NCI-H1436 (cell line): ENCODE data around the gene ATP13A5.

Experiments used
- DNase-seq: peaks from one replicate; lab custom pipeline; 2025; lab: John Stamatoyannopoulos, UW

The ATP13A5 gene

DNA sequence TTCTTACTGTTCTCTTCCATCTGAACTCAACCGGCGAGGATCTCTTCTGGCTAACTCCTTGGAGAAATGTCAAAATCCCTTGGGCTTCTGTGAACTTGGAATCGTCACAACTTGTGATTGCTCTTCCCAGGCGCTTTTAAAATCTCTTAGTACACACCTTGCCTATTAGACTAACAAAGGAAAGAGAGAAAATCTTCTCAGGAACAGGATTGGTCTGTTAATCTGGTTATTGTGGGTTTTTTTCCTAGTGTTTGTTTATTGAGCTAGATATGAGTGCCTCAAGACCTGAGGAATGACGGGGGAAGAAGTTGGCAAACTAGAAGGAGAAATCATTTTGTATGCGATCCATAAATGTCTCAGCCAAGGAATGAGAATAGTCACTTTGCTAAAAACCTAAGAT lies at the start of gene ATP13A5:
Gene ATP13A5 (minus strand): TSS at position 48 of the 400 bp plus-strand sequence. CDS start 28 bp downstream, at position 20.
- no peak for DNase-seq

GRCh38 chr3:193418576-193419373 lies 40.2 kb upstream of the ATP13A5 start:
- no peak for DNase-seq

GRCh38 chr3:193416629-193417028 lies 38.1 kb upstream of the ATP13A5 start:
- DNase-seq, result no peak

GRCh38 chr3:193407688-193408087 lies 29.1 kb upstream of the ATP13A5 start:
- no peak for DNase-seq

DNA sequence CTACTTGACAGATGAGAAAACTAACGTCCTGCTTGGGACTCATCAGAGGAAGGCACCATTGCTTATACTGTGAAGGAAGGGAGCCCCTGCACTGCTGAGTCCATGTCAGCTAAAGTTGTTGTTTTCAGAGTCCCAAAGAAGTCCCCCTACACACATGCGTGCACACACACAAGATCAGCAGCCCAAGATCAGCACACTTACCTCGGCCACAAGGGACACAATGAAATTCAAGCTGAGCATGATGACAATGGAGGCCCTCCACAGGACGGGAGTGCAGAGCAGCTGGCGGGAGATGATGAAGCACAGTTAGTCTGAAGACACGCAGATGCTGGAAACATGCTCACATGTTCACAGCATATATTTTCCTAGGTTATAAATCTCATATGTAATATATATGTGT lies 28.6 kb upstream of the ATP13A5 start:
- DNase-seq, result peak; percentile 13

GRCh38 chr3:193403307-193403706 lies 24.8 kb upstream of the ATP13A5 start:
- no peak for DNase-seq

GRCh38 chr3:193400304-193400703 lies 21.8 kb upstream of the ATP13A5 start:
- no peak for DNase-seq

DNA sequence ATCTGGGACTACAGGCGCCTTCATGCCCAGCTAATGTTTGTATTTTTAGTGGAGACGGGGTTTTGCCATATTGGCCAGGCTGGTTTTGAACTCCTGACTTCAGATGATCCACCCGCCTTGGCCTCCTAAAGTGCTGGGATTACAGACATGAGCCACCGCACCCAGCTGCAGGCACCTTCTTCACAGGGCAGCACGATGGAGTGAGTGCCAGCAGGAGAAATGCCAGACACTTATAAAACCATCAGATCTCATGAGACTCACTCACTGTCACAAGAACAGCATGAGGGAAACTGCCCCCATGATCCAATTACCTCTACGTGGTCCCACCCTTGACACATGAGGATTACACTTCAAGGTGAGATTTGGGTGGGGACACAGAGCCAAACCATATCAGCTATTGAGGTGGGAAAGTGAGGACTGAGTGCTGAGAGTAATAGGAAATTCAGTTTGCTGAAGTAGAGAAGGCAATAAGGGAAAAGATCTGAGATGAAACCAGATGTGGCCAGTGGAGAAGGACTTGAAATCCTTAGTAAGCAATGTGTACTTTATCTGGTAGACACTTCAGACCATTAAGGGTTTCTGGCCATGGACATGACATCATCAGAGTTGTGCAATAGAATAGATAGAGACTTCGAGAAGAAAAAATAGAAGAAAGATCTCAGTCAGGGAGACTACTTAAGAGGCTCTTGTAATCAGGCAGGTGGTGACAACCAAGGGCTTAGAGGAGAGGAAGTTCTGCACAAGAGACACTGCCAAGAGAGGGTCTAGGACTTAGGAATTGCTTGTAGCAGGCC lies 18.1 kb upstream of the ATP13A5 start:
- no peak for DNase-seq

DNA sequence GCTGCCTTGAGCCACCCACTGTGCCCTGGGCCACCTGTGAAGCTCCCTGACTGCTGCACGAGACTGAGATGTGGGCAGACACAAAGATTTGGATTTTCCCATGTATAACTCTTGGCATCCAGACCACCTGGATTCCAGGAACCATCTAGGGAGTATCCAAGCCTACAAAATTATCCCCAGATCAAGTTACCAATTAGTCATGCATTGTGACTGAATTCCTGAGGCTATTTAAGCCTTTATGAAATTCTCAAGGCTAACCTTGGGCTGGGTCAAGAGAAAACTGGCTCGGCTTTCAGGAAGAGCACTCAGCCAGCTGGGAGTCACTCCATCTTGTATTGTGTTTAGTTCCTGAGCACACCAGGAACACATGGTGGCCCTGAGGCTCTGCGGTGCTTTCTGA lies 13.3 kb upstream of the ATP13A5 start:
- no peak for DNase-seq

- DNase-seq, result peak; percentile 72
These were observed 10.8 kb upstream of the ATP13A5 start for GRCh38 chr3:193389335-193389734.

DNA sequence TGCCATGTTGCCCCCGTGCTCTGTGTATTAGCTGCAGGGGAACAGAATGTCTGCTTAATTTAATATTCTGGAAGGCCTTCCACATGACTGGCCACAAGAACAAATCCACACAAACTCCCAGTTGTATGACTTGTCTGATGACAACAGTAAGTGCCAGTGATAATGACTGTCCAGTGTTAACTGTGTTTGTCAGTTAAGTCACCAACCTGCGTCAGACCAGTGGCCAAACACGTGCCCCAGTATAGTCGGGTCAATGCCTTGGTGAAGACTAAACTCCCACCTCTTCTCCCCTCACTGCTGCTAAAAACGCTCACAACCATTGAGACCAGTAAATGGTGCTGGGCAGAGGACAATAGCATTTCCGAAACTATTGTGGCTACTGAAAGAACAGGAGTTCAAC lies 9.8 kb upstream of the ATP13A5 start:
- DNase-seq, result no peak

GRCh38 chr3:193387596-193387995 lies 9.0 kb upstream of the ATP13A5 start:
- DNase-seq, result no peak

DNA sequence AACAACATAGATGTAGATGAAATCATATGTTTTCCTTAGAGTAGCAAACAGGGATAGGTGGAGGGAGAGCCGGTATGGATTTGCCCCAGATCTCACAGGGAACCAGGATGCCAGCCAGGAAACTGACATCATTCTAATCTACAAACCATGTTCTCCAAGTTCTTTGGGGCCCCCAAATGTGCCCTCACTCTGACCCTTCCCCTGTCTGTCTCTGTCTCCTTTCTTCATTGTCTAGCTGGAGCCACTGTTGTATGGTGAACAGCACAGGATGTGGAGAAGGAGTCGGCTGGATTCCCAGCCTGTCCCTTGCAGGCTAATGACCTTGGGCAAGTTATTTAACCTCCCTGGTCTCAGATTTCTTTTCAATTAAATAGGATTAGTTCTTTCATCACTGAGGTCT lies 962 bp downstream of the ATP13A5 start:
- DNase-seq, result no peak

- no peak for DNase-seq
These were observed 2.9 kb downstream of the ATP13A5 start for GRCh38 chr3:193375614-193376013.

GRCh38 chr3:193372783-193373182 lies 5.8 kb downstream of the ATP13A5 start:
- DNase-seq, result no peak

DNA sequence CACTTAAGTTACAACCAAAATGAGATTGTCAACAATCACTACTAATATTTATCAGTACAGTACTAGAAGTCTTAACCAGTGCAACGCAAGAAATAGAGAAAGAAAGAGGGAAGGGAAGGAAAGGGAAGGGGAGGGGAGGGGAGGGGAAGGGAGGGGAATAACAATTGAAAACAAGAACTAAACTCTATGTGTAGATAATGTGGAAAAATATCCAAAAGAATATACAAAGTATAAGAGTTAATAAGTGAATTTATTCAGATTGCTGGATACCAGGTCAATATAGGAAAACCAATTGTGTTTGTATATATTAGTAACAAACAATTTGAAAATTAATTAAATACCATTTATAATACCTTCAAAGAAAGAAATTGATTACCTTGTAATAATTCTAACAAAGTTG lies 10.7 kb downstream of the ATP13A5 start:
- DNase-seq, result no peak

- no peak for DNase-seq
These were observed 21.3 kb downstream of the ATP13A5 start for GRCh38 chr3:193357291-193357690.

DNA sequence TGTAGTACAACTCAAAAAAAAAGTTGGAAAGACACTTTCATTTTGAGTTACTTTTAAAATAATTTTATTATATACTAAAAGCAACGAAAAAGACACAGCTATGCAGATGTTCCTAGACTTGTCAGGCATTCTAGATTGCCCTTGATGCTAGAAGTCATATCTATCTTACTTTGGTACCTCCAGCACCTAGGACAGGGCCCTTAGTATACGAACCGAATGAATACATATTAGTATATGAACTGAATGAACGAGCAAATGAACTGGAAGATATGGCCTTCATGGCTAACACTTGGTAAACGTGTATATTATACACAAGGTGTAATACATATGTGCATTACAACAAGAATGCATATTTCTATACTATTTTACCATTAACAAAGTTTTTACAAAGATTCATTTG lies 24.1 kb downstream of the ATP13A5 start:
- no peak for DNase-seq

DNA sequence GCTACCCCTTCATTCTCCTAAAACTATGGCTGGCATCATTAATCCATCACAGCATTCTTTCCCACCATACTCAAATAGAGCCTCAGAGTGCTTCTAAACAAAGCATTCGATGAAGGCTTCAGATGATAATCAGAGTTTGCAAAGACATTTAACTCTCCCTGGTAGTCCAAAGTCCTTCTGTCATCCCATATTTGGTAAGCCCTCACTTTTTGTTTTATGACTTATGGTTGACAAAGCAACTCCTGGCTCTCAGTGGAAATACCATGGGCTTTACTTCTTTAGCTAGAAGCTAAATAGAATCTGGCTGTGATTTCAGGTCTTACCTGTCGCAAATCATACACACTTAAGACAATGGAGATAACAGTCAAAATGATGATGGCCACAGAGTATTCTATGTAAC lies 27.8 kb downstream of the ATP13A5 start:
- DNase-seq, result no peak

DNA sequence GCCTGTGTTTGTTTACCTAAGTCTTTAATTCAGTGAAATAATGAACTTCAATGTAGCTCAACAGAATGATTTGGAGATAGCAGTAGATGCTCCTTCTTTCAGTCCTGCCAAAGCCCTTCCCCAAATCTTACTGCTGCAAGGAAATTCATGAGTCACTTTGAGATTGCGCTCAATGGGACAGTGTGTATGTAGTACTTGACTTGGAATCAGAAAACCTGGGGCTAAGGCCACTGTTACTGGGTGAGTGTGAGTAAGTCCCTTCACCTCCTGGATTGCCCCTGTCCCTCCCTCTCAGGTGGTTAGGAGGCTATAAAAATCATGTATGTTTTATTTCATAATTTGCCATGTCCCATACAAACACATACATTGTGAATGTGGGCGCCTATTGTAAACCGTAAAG lies 29.9 kb downstream of the ATP13A5 start:
- no peak for DNase-seq

DNA sequence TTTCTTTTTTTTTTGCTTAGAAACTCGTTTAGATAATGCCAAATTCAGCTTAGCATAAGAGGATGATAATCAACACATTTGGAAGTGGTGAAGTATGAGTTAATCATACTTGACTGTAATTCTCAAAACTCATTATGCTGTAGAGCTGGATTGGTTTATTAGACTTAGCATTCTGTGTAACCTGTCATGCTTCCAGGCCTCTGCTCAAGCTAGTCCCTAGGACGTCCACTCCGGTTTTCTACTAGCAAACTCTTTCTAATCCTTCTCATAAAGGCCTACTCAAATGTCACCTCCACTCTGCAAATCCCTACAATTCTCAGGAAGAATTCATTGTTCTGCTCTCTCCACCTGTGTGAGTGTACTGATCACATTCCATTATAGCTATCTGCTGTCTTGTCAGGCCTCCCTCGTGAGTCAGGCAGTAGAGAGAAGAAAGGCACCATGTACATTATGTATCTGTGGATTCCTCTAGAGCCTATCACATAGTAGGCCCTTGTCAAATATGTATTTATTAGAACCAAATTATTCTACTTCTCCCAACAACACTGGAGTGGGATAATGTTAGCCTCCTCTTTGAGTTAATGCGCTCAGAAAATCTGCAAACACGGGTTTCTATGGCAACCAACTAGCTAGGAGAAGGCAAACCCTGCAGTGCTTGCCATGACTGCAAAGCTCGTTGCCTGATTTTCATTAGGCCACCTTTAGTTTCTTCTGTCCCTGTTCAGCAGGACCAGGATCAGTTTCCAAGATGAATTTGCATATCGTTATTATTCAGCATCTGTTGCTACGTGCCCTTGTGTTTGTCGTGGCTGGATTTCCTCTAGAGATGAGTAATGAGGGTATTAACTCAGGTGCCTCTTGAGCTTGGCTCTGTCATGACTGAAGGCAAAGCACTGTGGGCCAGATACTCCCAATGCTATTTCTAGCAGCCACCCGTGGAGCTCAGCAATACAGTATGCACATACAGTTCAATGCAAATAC lies 30.7 kb downstream of the ATP13A5 start:
- peak; percentile 80 for DNase-seq

DNA sequence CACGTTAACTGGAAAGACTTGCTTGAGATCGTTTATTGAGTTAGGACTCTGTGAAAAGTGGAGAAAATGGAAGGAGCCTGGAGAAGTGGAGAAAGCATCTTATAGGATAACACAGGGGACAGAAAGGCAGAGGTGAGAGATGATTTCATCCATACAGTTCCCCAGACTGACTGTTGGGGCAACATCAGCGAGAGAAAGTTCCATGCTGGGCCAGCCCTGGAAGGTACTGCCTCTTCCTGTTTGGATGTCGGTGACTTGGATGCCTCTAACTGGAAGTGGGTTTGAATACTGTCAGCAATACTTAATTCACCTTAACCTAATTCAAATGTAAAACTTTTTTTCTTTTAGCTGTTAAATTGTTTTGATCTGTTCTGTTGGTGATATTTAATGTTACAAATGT lies 32.3 kb downstream of the ATP13A5 start:
- no peak for DNase-seq
